ENCODE data around the gene LTN1.
"Not testable (repeated sequence)": the region's sequence is repeated elsewhere in the genome, so short reads cannot be mapped to it uniquely, and the experiment has no call there.

The LTN1 gene

GRCh38 chr21:28982637-28983036 lies 10.0 kb downstream of the LTN1 start:
- DNase-seq (ENCODE audit: low read depth in 2 of 3, low spot score in 1 of 3) = no peak

GRCh38 chr21:28979092-28979491 lies 13.6 kb downstream of the LTN1 start:
- no peak for DNase-seq (ENCODE audit: low read depth in 2 of 3, low spot score in 1 of 3)

GRCh38 chr21:28975397-28975796 lies 17.3 kb downstream of the LTN1 start:
- no peak for DNase-seq (ENCODE audit: low read depth in 2 of 3, low spot score in 1 of 3)

- no peak for DNase-seq (ENCODE audit: low read depth in 2 of 3, low spot score in 1 of 3)
Observed at GRCh38 chr21:28974531-28975227, 18.0 kb downstream of the LTN1 start.

- no peak for DNase-seq (ENCODE audit: low read depth in 2 of 3, low spot score in 1 of 3)
Observed at GRCh38 chr21:28972398-28972797, 20.3 kb downstream of the LTN1 start.

GRCh38 chr21:28971171-28971570 lies 21.5 kb downstream of the LTN1 start:
- DNase-seq (ENCODE audit: low read depth in 2 of 3, low spot score in 1 of 3) = no peak

GRCh38 chr21:28963831-28964230 lies 28.8 kb downstream of the LTN1 start:
- DNase-seq (ENCODE audit: low read depth in 2 of 3, low spot score in 1 of 3) = no peak

GRCh38 chr21:28962465-28962864 lies 30.2 kb downstream of the LTN1 start:
- DNase-seq (ENCODE audit: low read depth in 2 of 3, low spot score in 1 of 3) = no peak

- no peak for DNase-seq (ENCODE audit: low read depth in 2 of 3, low spot score in 1 of 3)
Observed at GRCh38 chr21:28961927-28962326, 30.8 kb downstream of the LTN1 start.

GRCh38 chr21:28960245-28960644 lies 32.4 kb downstream of the LTN1 start:
- no peak for DNase-seq (ENCODE audit: low read depth in 2 of 3, low spot score in 1 of 3)

GRCh38 chr21:28959367-28960099 lies 33.1 kb downstream of the LTN1 start:
- DNase-seq (ENCODE audit: low read depth in 2 of 3, low spot score in 1 of 3) = no peak

- DNase-seq (ENCODE audit: low read depth in 2 of 3, low spot score in 1 of 3) = no peak
Observed at GRCh38 chr21:28953247-28953646, 39.4 kb downstream of the LTN1 start.

- no peak for DNase-seq (ENCODE audit: low read depth in 2 of 3, low spot score in 1 of 3)
Observed at GRCh38 chr21:28952686-28953085, 40.0 kb downstream of the LTN1 start.

- no peak for DNase-seq (ENCODE audit: low read depth in 2 of 3, low spot score in 1 of 3)
Observed at GRCh38 chr21:28949318-28949717, 43.4 kb downstream of the LTN1 start.

GRCh38 chr21:28944296-28944695 lies 48.4 kb downstream of the LTN1 start:
- no peak for DNase-seq (ENCODE audit: low read depth in 2 of 3, low spot score in 1 of 3)

- no peak for DNase-seq (ENCODE audit: low read depth in 2 of 3, low spot score in 1 of 3)
Observed at GRCh38 chr21:28943631-28944030, 49.0 kb downstream of the LTN1 start.

GRCh38 chr21:28938726-28939125 lies 54.0 kb downstream of the LTN1 start:
- DNase-seq (ENCODE audit: low read depth in 2 of 3, low spot score in 1 of 3) = no peak

- no peak for DNase-seq (ENCODE audit: low read depth in 2 of 3, low spot score in 1 of 3)
Observed at GRCh38 chr21:28937737-28938136, 54.9 kb downstream of the LTN1 start.

- DNase-seq (ENCODE audit: low read depth in 2 of 3, low spot score in 1 of 3) = no peak
Observed at GRCh38 chr21:28936721-28937120, 56.0 kb downstream of the LTN1 start.

GRCh38 chr21:28936036-28936435 lies 56.6 kb downstream of the LTN1 start:
- no peak for DNase-seq (ENCODE audit: low read depth in 2 of 3, low spot score in 1 of 3)

- DNase-seq (ENCODE audit: low read depth in 2 of 3, low spot score in 1 of 3) = no peak
Observed at GRCh38 chr21:28932717-28933116, 60.0 kb downstream of the LTN1 start.

GRCh38 chr21:28931708-28932372 lies 60.8 kb downstream of the LTN1 start:
- DNase-seq (ENCODE audit: low read depth in 2 of 3, low spot score in 1 of 3) = not testable (repeated sequence)

Measured in stimulated activated CD4-positive, alpha-beta T cell treated with anti-CD3 and anti-CD28 coated beads, Interleukin-12 subunit alpha, Interleukin-12 subunit beta, amount 100 ng/mL, for 48 hours (primary cell).